Keratinocyte (primary cell): ENCODE data around the gene ARHGEF33. TPM values are rescaled to one million over a fixed set of nuclear protein-coding genes. Genes with fewer than 3 reads are reported as not detected.

ENCODE experiments used
- DNase-seq: peaks from one replicate; pipeline ENCODE4 v3.0.0-alpha.2; 2011; ENCODE audit warnings: low read depth, missing footprints, low spot score
- FAIRE-seq: peaks from 2 replicates; lab custom pipeline; 2011; peaks lifted over from hg19 to GRCh38; lab: Jason Lieb, UNC
- H2AFZ ChIP-seq: 2 replicates; pipeline ENCODE4 v1.6.0; 2012; ENCODE audit warnings: low read length, control low read depth, inconsistent platforms; ENCODE audit not compliant: control insufficient read depth
- H3K27ac ChIP-seq: 2 replicates; pipeline ENCODE4 v1.5.1; 2011; ENCODE audit warnings: low read length; ENCODE audit not compliant: control insufficient read depth, insufficient read depth
- H3K27me3 ChIP-seq: 3 replicates; pipeline ENCODE4 v1.6.0; 2011; ENCODE audit warnings: low read length; ENCODE audit not compliant: control insufficient read depth, insufficient read depth; ENCODE audit errors: extremely low read depth
- H3K36me3 ChIP-seq, 2 experiments: 2 replicates in 1 of 2; 3 replicates in 1 of 2; pipeline ENCODE4 v1.5.1; 2011; ENCODE audit warnings: low read length in 2 of 2, mild to moderate bottlenecking in 1 of 2; ENCODE audit not compliant: control insufficient read depth in 2 of 2, insufficient read depth in 2 of 2; ENCODE audit errors: extremely low read depth in 1 of 2
- H3K4me1 ChIP-seq: 3 replicates; pipeline ENCODE4 v1.5.1; 2011; ENCODE audit warnings: low read length; ENCODE audit not compliant: control insufficient read depth, insufficient read depth; ENCODE audit errors: extremely low read depth
- H3K4me2 ChIP-seq: 3 replicates; pipeline ENCODE4 v1.6.0; 2011; ENCODE audit warnings: low read depth, low read length; ENCODE audit not compliant: control insufficient read depth, insufficient read depth; ENCODE audit errors: extremely low read depth
- H3K4me3 ChIP-seq, 3 experiments: fragments of 200-600 bp in 1 of 3; sonication (generic) in 1 of 3; 2 replicates in 2 of 3; 3 replicates in 1 of 3; pipeline ENCODE4 v1.5.1; 2011 to 2016; ENCODE audit warnings: low read length in 3 of 3, mild to moderate bottlenecking in 3 of 3, control low read depth in 2 of 3, inconsistent platforms in 1 of 3, low read depth in 1 of 3, mixed read lengths in 1 of 3, mixed run types in 1 of 3, moderate library complexity in 1 of 3; ENCODE audit not compliant: control insufficient read depth in 2 of 3, insufficient read depth in 2 of 3; ENCODE audit errors: extremely low read depth in 1 of 3
- H3K79me2 ChIP-seq: 2 replicates; pipeline ENCODE4 v1.6.0; 2012; ENCODE audit warnings: low read length; ENCODE audit not compliant: control insufficient read depth, insufficient read depth
- H3K9ac ChIP-seq: 3 replicates; pipeline ENCODE4 v1.6.0; 2011; ENCODE audit warnings: low read length; ENCODE audit not compliant: control insufficient read depth, insufficient read depth; ENCODE audit errors: extremely low read depth
- H3K9me1 ChIP-seq: 3 replicates; pipeline ENCODE4 v1.6.0; 2011; ENCODE audit warnings: low read length; ENCODE audit not compliant: control insufficient read depth, insufficient read depth; ENCODE audit errors: extremely low read depth
- H3K9me3 ChIP-seq: 2 replicates; pipeline ENCODE4 v1.5.1; 2012; ENCODE audit warnings: low read depth, low read length; ENCODE audit not compliant: control insufficient read depth
- H4K20me1 ChIP-seq: 3 replicates; pipeline ENCODE4 v1.6.0; 2011; ENCODE audit warnings: low read length; ENCODE audit not compliant: control insufficient read depth, insufficient read depth; ENCODE audit errors: extremely low read depth
- EZH2 ChIP-seq: IDR thresholded peaks from one replicate; pipeline ENCODE4 v1.6.1; 2012; ENCODE audit warnings: inconsistent platforms, mild to moderate bottlenecking, low read length, moderate library complexity
- dilution Hi-C: fragments of 300-500 bp; cut with MboI; formaldehyde crosslinking; loops from one replicate; pipeline ENCODE4 v1.7.0; 2020; ENCODE audit warnings: low sequenced_read_pairs; ENCODE audit not compliant: extremely low pct_ligation_motif_present
- polyA plus RNA-seq, 5 experiments: library from polyadenylated mRNA; depleted of rRNA in 3 of 5; stranded (reverse) in 3 of 5; stranded (forward) in 1 of 5; unstranded in 1 of 5; fragments of >200 nt; gene quantifications; 1 replicate in 1 of 5; 2 replicates in 3 of 5; 3 replicates in 1 of 5; pipeline versions ENCODE4 v1.2.1 to v1.2.3, GENCODE V29; 2011 to 2012; ENCODE audit warnings: missing spikeins in 2 of 5, low read depth in 1 of 5, low replicate concordance in 1 of 5
- TF ChIP-seq, protein P1 (sequence below), 3 experiments: IDR thresholded peaks in 1 of 3; conservative IDR thresholded peaks in 1 of 3; optimal IDR thresholded peaks in 1 of 3; 2 replicates in 2 of 3; 3 replicates in 1 of 3; pipeline versions ENCODE3 to v1.5.1; 2011; ENCODE audit warnings: low read length in 3 of 3, mild to moderate bottlenecking in 3 of 3, moderate library complexity in 2 of 3, control low read depth in 1 of 3, inconsistent platforms in 1 of 3; ENCODE audit not compliant: insufficient read depth in 2 of 3; ENCODE audit errors: extremely low read depth in 1 of 3

Gene ARHGEF33
- polyA plus RNA-seq, 1 donor (not counting 4 experiments of a cell fraction or from before 2014, with no cell fraction given), result 0.09 TPM

DNA sequence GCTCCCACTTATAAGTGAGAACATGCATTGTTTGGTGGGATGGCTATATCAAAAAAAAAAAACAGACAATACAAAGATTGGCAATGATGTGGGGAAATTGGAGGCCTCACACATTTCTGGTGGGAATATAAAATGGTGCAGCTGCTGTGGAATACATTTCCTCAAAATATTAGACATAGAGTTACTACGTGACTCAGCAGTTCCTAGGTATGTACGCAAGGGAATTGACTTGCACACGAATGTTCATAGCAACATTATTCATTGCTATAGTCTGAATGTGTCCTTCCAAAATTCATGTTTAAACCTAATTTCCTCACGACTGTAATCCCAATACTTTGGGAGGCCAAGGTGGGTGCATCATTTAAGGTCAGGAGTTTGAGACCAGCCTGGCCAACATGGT lies 2.3 kb upstream of the ARHGEF33 start:
- Histone ChIP-seq H2AFZ (no peak overlapping the region), H3K27me3 (no peaks in the 10 kb centered on the region), H3K4me2 (no peak overlapping the region), H3K4me3 (no peak overlapping the region), H3K36me3 (no peaks in the 10 kb centered on the region), H3K9me1 (no peaks in the 10 kb centered on the region), H3K9me3 (no peaks in the 10 kb centered on the region), H3K27ac (no peak overlapping the region), H3K9ac (no peak overlapping the region), H4K20me1 (no peaks in the 10 kb centered on the region), H3K79me2 (no peaks in the 10 kb centered on the region), H3K4me1 (no peaks in the 10 kb centered on the region)
- no peak for FAIRE-seq
- dilution Hi-C loops, result no loop called here
- no peak for DNase-seq
- TF ChIP-seq, protein P1, sequence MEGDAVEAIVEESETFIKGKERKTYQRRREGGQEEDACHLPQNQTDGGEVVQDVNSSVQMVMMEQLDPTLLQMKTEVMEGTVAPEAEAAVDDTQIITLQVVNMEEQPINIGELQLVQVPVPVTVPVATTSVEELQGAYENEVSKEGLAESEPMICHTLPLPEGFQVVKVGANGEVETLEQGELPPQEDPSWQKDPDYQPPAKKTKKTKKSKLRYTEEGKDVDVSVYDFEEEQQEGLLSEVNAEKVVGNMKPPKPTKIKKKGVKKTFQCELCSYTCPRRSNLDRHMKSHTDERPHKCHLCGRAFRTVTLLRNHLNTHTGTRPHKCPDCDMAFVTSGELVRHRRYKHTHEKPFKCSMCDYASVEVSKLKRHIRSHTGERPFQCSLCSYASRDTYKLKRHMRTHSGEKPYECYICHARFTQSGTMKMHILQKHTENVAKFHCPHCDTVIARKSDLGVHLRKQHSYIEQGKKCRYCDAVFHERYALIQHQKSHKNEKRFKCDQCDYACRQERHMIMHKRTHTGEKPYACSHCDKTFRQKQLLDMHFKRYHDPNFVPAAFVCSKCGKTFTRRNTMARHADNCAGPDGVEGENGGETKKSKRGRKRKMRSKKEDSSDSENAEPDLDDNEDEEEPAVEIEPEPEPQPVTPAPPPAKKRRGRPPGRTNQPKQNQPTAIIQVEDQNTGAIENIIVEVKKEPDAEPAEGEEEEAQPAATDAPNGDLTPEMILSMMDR (optimal IDR thresholded peaks at IDR 0.05 in 1 of 3, IDR thresholded peaks at IDR 0.05 in 1 of 3, conservative IDR thresholded peaks at IDR 0.05 in 1 of 3; ENCODE audit: extremely low read depth in 1 of 3, insufficient read depth in 2 of 3, low read length in 3 of 3), result no peak
- no peak for TF ChIP-seq EZH2

DNA sequence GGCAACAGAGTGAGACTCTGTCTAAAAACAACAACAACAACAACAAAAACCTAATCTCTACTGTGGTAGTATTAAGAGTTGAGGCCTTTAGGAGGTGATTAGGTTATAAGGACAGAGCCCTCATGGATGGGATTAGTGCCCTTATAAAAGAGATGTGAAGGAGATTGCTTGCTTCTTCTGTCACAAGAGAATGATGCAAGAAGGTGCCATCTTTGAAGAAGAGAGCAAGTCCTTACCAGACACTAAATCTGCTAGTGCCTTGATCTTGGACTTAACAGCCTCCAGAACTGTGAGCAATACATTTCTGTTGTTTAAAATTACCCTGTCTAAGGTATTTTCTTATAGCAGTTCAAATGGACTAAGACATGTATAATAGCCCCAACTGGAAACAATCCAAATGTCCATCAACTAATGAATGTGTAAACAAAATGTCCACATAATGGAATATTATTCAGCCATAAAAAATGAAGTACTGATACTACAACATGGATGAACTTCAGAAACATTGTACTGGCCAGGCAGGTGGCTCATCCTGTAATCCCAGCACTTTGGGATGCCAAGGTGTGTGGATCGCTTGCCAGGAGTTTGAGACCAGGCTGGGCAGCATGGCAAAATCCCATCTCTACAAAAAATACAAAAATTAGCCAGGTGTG lies 1.6 kb upstream of the ARHGEF33 start:
- no peaks in the 10 kb centered on the region for H3K36me3 ChIP-seq
- no peak overlapping the region for H3K27ac ChIP-seq
- no peak overlapping the region for H2AFZ ChIP-seq
- DNase-seq, result no peak
- H3K9ac ChIP-seq, result no peak overlapping the region
- TF ChIP-seq EZH2, result no peak
- TF ChIP-seq, protein P1 (optimal IDR thresholded peaks at IDR 0.05 in 1 of 3, IDR thresholded peaks at IDR 0.05 in 1 of 3, conservative IDR thresholded peaks at IDR 0.05 in 1 of 3; ENCODE audit: extremely low read depth in 1 of 3, insufficient read depth in 2 of 3, low read length in 3 of 3), result no peak
- H3K9me3 ChIP-seq, result no peaks in the 10 kb centered on the region
- no peaks in the 10 kb centered on the region for H3K4me1 ChIP-seq
- no peaks in the 10 kb centered on the region for H3K79me2 ChIP-seq
- no peaks in the 10 kb centered on the region for H3K9me1 ChIP-seq
- no peaks in the 10 kb centered on the region for H3K27me3 ChIP-seq
- no peak for FAIRE-seq
- dilution Hi-C loops, result no loop called here
- no peak overlapping the region for H3K4me3 ChIP-seq
- no peak overlapping the region for H3K4me2 ChIP-seq
- no peaks in the 10 kb centered on the region for H4K20me1 ChIP-seq
